ENCODE measurements around the gene CBX8. TPM values are rescaled to one million over a fixed set of nuclear protein-coding genes. Genes with fewer than 3 reads are reported as not detected.

The CBX8 gene
- total RNA-seq, 2 donors from 2014 or later = 4.0 to 6.5 TPM

- intact Hi-C loops (cut with DNase I, micrococcal nuclease) = no loop called here
- DNase-seq (no peak), ATAC-seq (no peak)
Observed at GRCh38 chr17:79749958-79750357, 46.9 kb downstream of the CBX8 start.

DNA sequence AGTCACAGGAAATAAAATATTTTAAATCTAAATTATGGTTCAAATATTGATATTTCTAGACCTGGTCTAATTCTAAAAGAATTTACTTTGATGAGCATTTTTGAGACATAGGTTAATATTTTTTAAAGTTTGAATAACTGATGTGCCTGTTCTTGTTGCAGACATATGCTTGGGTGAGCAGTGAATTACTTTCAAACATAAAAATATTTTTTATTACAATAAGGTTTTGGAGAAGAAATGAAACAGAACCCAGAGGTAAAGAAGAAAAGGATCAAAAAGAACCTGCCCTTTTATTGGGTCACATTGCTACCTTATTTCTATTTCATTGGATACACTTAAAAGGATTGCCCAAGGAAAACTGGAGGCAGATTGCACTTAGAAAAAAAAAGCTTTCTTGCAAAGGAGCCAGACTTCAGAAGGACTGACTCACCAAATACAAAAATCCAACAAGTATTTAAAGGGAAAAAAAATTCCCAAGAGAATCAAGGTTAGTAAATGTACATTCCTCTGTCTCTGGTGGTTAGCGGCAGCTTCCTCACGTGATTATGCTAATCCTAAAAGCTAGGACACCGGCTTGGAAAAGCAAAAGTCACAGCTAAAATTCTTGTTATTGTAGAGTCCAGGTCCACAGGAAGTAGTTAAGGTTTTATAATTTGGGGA lies 47.6 kb downstream of the CBX8 start:
- ATAC-seq (no peak), DNase-seq (no peak)
- intact Hi-C loops (cut with DNase I, micrococcal nuclease) = no loop called here

GRCh38 chr17:79748295-79749099 lies 48.4 kb downstream of the CBX8 start:
- intact Hi-C loops (cut with DNase I, micrococcal nuclease) = no loop called here
- DNase-seq = no peak
- no peak for ATAC-seq

DNA sequence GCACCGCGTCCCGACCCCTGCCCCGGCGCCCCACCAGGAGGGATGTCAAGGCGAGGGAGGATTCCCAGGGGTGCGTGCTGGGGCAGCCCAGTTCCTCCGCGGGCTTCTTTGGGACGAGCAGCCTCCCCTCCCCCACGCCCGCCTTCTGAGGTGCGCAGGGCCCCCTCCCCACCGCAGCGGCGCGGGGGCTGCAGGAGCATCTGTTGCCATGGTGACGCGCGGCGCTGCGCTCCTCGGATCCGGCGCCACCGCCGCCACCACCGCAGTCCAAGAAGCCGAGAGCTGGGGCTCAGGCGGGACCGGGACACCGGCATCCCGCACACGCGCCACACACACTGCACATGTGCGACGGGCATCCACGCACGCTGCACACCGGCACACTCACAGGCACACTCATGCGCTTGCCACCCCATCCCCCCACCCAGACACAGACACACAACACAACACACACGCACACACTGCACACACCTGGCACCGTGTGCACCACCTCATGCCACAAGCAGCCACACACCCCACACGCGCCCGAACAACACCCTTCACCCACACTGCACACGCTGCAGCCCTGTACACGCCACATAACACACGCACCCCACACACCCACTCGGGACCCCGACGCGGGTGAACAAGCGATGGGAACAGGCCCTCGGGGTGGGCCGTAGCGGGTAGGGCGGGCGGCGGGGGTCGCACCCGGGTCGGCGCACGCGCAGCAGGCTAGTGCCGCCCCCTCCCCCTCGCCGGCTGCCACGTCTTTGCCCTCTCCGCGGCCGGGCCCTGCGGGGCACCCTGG lies 49.2 kb downstream of the CBX8 start:
- ATAC-seq (no peak), DNase-seq (no peak)
- intact Hi-C loops (cut with DNase I, micrococcal nuclease) = no loop called here

DNA sequence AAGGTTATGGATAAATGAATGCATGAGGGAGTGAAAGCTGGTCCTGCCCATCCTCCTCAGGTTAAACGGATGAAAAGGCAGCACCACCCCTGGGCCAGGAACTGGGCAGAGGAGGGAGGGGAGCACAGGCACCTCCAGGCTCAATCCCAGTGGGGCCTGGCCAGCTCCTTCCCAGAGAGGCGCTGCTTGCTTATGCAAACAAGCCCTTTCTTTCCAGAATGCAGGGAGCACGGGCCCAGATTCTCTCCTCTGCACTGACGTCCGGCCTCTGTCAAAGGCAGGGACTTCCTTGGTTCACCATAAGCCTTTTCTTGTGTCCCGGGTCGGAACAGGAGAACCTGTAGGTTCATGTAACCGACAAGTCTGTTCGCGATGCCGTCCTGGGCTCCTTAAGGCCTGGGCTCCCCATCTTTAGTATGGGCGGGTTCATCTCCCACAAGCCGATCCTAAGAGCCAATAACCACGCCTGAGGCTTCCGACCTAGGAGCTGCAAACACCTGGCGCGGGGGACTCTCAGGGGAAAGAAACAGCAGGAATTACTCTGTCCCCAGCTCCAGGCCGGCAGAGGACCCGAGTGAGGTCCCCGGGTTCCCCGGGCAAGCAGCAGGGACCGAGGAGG lies 49.9 kb downstream of the CBX8 start:
- DNase-seq (no peak), ATAC-seq (no peak)
- intact Hi-C loops (cut with DNase I, micrococcal nuclease) = no loop called here

GRCh38 chr17:79745641-79746105 lies 51.2 kb downstream of the CBX8 start:
- ATAC-seq = no peak
- intact Hi-C loops (cut with DNase I, micrococcal nuclease) = no loop called here

GRCh38 chr17:79743614-79744013 lies 53.3 kb downstream of the CBX8 start:
- intact Hi-C loops (cut with DNase I, micrococcal nuclease) = no loop called here
- DNase-seq = no peak
- ATAC-seq = no peak

More at GRCh38 chr17:79745641-79746105, 51.2 kb downstream of the CBX8 start:
- no peak for DNase-seq

- intact Hi-C loops (cut with DNase I, micrococcal nuclease) = no loop called here
Observed at GRCh38 chr17:79742951-79743476, 53.9 kb downstream of the CBX8 start.

GRCh38 chr17:79742589-79742918 lies 54.3 kb downstream of the CBX8 start:
- intact Hi-C loops (cut with DNase I, micrococcal nuclease) = no loop called here
- DNase-seq (no peak), ATAC-seq (no peak)

More at GRCh38 chr17:79742951-79743476, 53.9 kb downstream of the CBX8 start:
- ATAC-seq (peak; percentile 5), DNase-seq (no peak)

Other genes starting within 250 kb of the CBX8 start
- 10 to 100 TPM in 1 of 2 donors, under 1 TPM in 1; 0.21 to 12.6 TPM for gene RBFOX3, start 186.0 kb downstream of the CBX8 start, total RNA-seq
- gene ENPP7, start 66.1 kb downstream of the CBX8 start, total RNA-seq = under 1 TPM in 1 of 2 donors, not detected in 1; 0.17 TPM
- under 1 TPM; 0.49 to 0.78 TPM for gene CBX2, start 18.9 kb downstream of the CBX8 start, total RNA-seq
- gene CBX4, start 42.4 kb upstream of the CBX8 start, total RNA-seq = 10 to 100 TPM; 12.1 to 14.5 TPM
- 10 to 100 TPM; 12.9 to 17.6 TPM for gene TBC1D16, start 238.8 kb upstream of the CBX8 start, total RNA-seq
- 1 to 10 TPM; 2.0 to 2.1 TPM for gene CCDC40, start 239.6 kb upstream of the CBX8 start, total RNA-seq